Esophagus squamous epithelium (tissue), 5 donors: Measurements from ENCODE around the gene RGS6. TPM values are rescaled to one million over a fixed set of nuclear protein-coding genes. Genes with fewer than 3 reads are reported as not detected.

ENCODE experiments used
- DNase-seq: peaks from one replicate; lab custom pipeline; 2025; lab: John Stamatoyannopoulos, UW
- H3K27ac ChIP-seq, 4 donors: fragments of 200-600 bp; sonication (generic); one replicate each; pipeline ENCODE4 v1.5.1; 2016 to 2019; ENCODE audit warnings: mild to moderate bottlenecking in 1 of 4
- H3K27me3 ChIP-seq, 4 donors: fragments of 200-600 bp; sonication (generic); 1 replicate in 3 of 4; 2 replicates in 1 of 4; pipeline versions ENCODE4 v1.5.1 to v1.6.0; 2017 to 2021; ENCODE audit warnings: antibody characterized with exemption in 1 of 4
- H3K36me3 ChIP-seq, 3 donors: fragments of 200-600 bp; sonication (generic); one replicate each; pipeline ENCODE4 v1.5.1; 2016 to 2019
- H3K4me1 ChIP-seq, 3 donors: fragments of 200-600 bp; sonication (generic); one replicate each; pipeline ENCODE4 v1.5.1; 2017 to 2019
- H3K4me3 ChIP-seq, 4 donors: fragments of 200-600 bp; sonication (generic); 1 replicate in 3 of 4; 2 replicates in 1 of 4; pipeline ENCODE4 v1.5.1; 2016 to 2019; ENCODE audit warnings: mild to moderate bottlenecking in 2 of 4, moderate library complexity in 1 of 4
- H3K9me3 ChIP-seq, 3 donors: fragments of 200-600 bp; sonication (generic); one replicate each; pipeline ENCODE4 v1.5.1; 2016 to 2019
- CTCF ChIP-seq, 6 experiments: fragments of 450-650 bp in 4 of 6; fragments of 200-600 bp in 2 of 6; sonication (generic) in 2 of 6; IDR thresholded peaks; one replicate each; pipeline ENCODE4 v1.5.1; 2016 to 2019; ENCODE audit warnings: antibody characterized with exemption in 6 of 6, mild to moderate bottlenecking in 4 of 6, moderate library complexity in 4 of 6
- POLR2A ChIP-seq, 4 donors: fragments of 450-650 bp; IDR thresholded peaks; one replicate each; pipeline ENCODE4 v1.6.1; 2017; ENCODE audit warnings: antibody characterized with exemption in 4 of 4, mild to moderate bottlenecking in 4 of 4, moderate library complexity in 3 of 4
- WGBS, 2 donors: methylation state at CpG; one replicate each; pipeline ENCODE4 v1.1.5; 2018; 5-methylcytosine and 5-hydroxymethylcytosine counted together
- intact Hi-C: fragments of 100-400 bp; cut with DNase I; formaldehyde crosslinking; loops from one replicate; pipeline ENCODE4 v1.15.0; 2022
- total RNA-seq, 4 donors: library from RNA; depleted of rRNA; stranded (reverse); fragments of >200 nt; gene quantifications; one replicate each; pipeline ENCODE4 v1.1.0, GENCODE V29; 2016
- donor health status: DM: yes; HTN: yes; CAD: no.

The RGS6 gene
- total RNA-seq, 4 donors from 2014 or later: 0.06 to 0.76 (median 0.66) TPM; not detected in 1

- no peak overlapping the region for H3K4me3 ChIP-seq
- 15 to 16% methylated on average over 6 of the region's 6 CpGs for WGBS, 2 donors
- H3K36me3 ChIP-seq: no peaks in the 10 kb centered on the region
- no peak overlapping the region for H3K27ac ChIP-seq
- H3K9me3 ChIP-seq: no peaks in the 10 kb centered on the region
- intact Hi-C loops: no loop called here
- DNase-seq: no peak
- TF ChIP-seq POLR2A (IDR thresholded peaks at IDR 0.05) (no peak), CTCF (IDR thresholded peaks at IDR 0.05) (peak in 5 of 6 experiments; percentile 6 to 61 (median 44))
- peaks cover 0 to 10% (median 0%) of the 10 kb centered on the region in 4 donors for H3K27me3 ChIP-seq
- H3K4me1 ChIP-seq: peaks cover 0 to 16% (median 7%) of the 10 kb centered on the region in 3 donors
Measured at GRCh38 chr14:72024043-72024407, 91.8 kb downstream of the RGS6 start.

DNA sequence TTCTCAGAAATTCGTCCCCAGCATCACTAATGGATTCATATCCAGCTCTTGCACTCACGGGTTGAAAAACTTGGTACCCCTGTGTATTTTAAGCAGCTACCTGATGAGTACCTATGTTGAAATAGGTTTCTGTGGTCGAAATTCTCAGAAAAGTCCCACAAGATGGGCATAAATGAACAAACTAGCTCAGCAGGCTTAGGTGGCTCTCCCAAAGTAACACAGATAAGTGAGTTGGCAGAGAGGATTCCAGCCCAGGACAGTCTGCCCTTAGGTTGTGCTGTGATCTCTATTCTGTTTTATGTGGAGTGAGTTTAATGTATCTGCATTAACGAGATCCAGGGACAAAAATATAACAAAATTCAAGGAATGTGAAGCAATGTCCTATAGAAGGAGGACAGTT is 92.3 kb downstream of the RGS6 start:
- peaks cover 0 to 7% (median 0%) of the 10 kb centered on the region in 4 donors for H3K27me3 ChIP-seq
- no peaks in the 10 kb centered on the region for H3K9me3 ChIP-seq
- no peaks in the 10 kb centered on the region for H3K36me3 ChIP-seq
- H3K4me3 ChIP-seq: no peak overlapping the region
- 61 to 62% methylated on average over 4 of the region's 4 CpGs for WGBS, 2 donors
- H3K27ac ChIP-seq: no peak overlapping the region
- no peak for DNase-seq
- peaks cover 0 to 16% (median 7%) of the 10 kb centered on the region in 3 donors for H3K4me1 ChIP-seq
- intact Hi-C loops: no loop called here
- no peak for TF ChIP-seq CTCF (IDR thresholded peaks at IDR 0.05)
- TF ChIP-seq POLR2A (IDR thresholded peaks at IDR 0.05): no peak

GRCh38 chr14:72026536-72026935 is 94.3 kb downstream of the RGS6 start:
- Histone ChIP-seq H3K27me3 (no peaks in the 10 kb centered on the region), H3K9me3 (no peaks in the 10 kb centered on the region), H3K36me3 (no peaks in the 10 kb centered on the region), H3K4me3 (no peak overlapping the region), H3K4me1 (peaks cover 0 to 16% (median 7%) of the 10 kb centered on the region in 3 donors), H3K27ac (no peak overlapping the region)
- TF ChIP-seq CTCF (IDR thresholded peaks at IDR 0.05) (no peak), POLR2A (IDR thresholded peaks at IDR 0.05) (no peak)
- intact Hi-C loops: no loop called here
- WGBS, 2 donors: 44 to 46% methylated on average over 2 of the region's 2 CpGs
- DNase-seq: no peak

GRCh38 chr14:72027061-72027460 is 94.8 kb downstream of the RGS6 start:
- H3K9me3 ChIP-seq: no peaks in the 10 kb centered on the region
- no peak overlapping the region for H3K27ac ChIP-seq
- no peaks in the 10 kb centered on the region for H3K27me3 ChIP-seq
- intact Hi-C loops: no loop called here
- H3K4me1 ChIP-seq: peaks cover 0 to 16% (median 7%) of the 10 kb centered on the region in 3 donors
- no peaks in the 10 kb centered on the region for H3K36me3 ChIP-seq
- WGBS, 2 donors: 55 to 85% methylated on average over 1 of the region's 1 CpG
- no peak for TF ChIP-seq CTCF (IDR thresholded peaks at IDR 0.05)
- TF ChIP-seq POLR2A (IDR thresholded peaks at IDR 0.05): no peak
- H3K4me3 ChIP-seq: no peak overlapping the region
- DNase-seq: no peak

GRCh38 chr14:72033365-72033764 is 101.1 kb downstream of the RGS6 start:
- TF ChIP-seq POLR2A (IDR thresholded peaks at IDR 0.05) (no peak), CTCF (IDR thresholded peaks at IDR 0.05) (no peak)
- no peak for DNase-seq
- no peak overlapping the region for H3K4me3 ChIP-seq
- 57 to 59% methylated on average over 4 of the region's 4 CpGs for WGBS, 2 donors
- H3K27me3 ChIP-seq: no peaks in the 10 kb centered on the region
- H3K9me3 ChIP-seq: peaks cover 0 to 3% (median 0%) of the 10 kb centered on the region in 3 donors
- intact Hi-C loops: no loop called here
- H3K27ac ChIP-seq: no peak overlapping the region
- H3K36me3 ChIP-seq: no peaks in the 10 kb centered on the region
- no peaks in the 10 kb centered on the region for H3K4me1 ChIP-seq
